Upper lobe of left lung (tissue), 6 donors: ENCODE results near the gene ENPP3. TPM values are rescaled to one million over a fixed set of nuclear protein-coding genes. Genes with fewer than 3 reads are reported as not detected.

Experiments
- ATAC-seq, 2 donors: fragments of 200-7000 bp; cut with Tn5 transposase; one replicate each; pipeline ENCODE4 v1.9.1; 2022; ENCODE audit warnings: mild to moderate bottlenecking in 2 of 2, moderate library complexity in 2 of 2; ENCODE audit not compliant: low FRiP score in 2 of 2
- DNase-seq, 2 donors: peaks; one replicate each; pipeline ENCODE4 v3.0.0-alpha.2; 2019 to 2020
- H3K27ac ChIP-seq, 4 donors: fragments of 200-600 bp; sonication (generic); one replicate each; pipeline ENCODE4 v1.5.1; 2016 to 2019
- H3K27me3 ChIP-seq, 4 donors: fragments of 200-600 bp; sonication (generic); one replicate each; pipeline ENCODE4 v1.5.1; 2017 to 2019
- H3K36me3 ChIP-seq, 4 donors: fragments of 200-600 bp; sonication (generic); one replicate each; pipeline ENCODE4 v1.5.1; 2016 to 2019
- H3K4me1 ChIP-seq, 4 donors: fragments of 200-600 bp; sonication (generic); one replicate each; pipeline ENCODE4 v1.5.1; 2018 to 2019
- H3K4me3 ChIP-seq, 4 donors: fragments of 200-600 bp; sonication (generic); one replicate each; pipeline ENCODE4 v1.5.1; 2017 to 2019; ENCODE audit warnings: mild to moderate bottlenecking in 2 of 4, moderate library complexity in 1 of 4
- H3K9me3 ChIP-seq, 4 donors: fragments of 200-600 bp; sonication (generic); one replicate each; pipeline ENCODE4 v1.5.1; 2018 to 2019
- EP300 ChIP-seq, 4 donors: sonication (generic); formaldehyde crosslinking; IDR thresholded peaks; one replicate each; pipeline ENCODE4 v1.5.1; 2017; ENCODE audit warnings: antibody characterized with exemption in 4 of 4, control low read depth in 2 of 4
- POLR2A ChIP-seq, 4 donors: fragments of 450-650 bp; IDR thresholded peaks; one replicate each; pipeline ENCODE4 v1.5.1; 2016 to 2017; ENCODE audit warnings: antibody characterized with exemption in 4 of 4, mild to moderate bottlenecking in 2 of 4
- POLR2AphosphoS5 ChIP-seq, 2 donors: sonication (generic); formaldehyde crosslinking; IDR thresholded peaks; one replicate each; pipeline ENCODE4 v1.5.1; 2017; ENCODE audit warnings: antibody characterized with exemption in 2 of 2
- WGBS, 2 donors: methylation state at CpG; one replicate each; pipeline ENCODE4 v1.1.5; 2017 to 2018; 5-methylcytosine and 5-hydroxymethylcytosine counted together
- total RNA-seq, 6 donors: library from RNA; depleted of rRNA in 4 of 6; stranded (reverse); fragments of >200 nt in 4 of 6; gene quantifications; one replicate each; pipeline versions ENCODE4 v1.1.0 to v1.2.1, GENCODE V29; 2016 to 2021
- TF ChIP-seq, protein P1 (sequence below), 6 experiments: fragments of 450-650 bp in 4 of 6; fragments of 200-600 bp in 2 of 6; sonication (generic) in 2 of 6; IDR thresholded peaks; one replicate each; pipeline ENCODE4 v1.5.1; 2016 to 2019; ENCODE audit warnings: antibody characterized with exemption in 6 of 6
- donor health status: DM: no; HTN: no; CAD: no; lungs with moderate emphysema.
- donor health status: DM: no; HTN: yes; CAD: no; lungs with severe emphysema.

ENPP3 gene
- total RNA-seq, 6 donors from 2014 or later = under 0.01 to 2.1 (median 0.39) TPM

DNA sequence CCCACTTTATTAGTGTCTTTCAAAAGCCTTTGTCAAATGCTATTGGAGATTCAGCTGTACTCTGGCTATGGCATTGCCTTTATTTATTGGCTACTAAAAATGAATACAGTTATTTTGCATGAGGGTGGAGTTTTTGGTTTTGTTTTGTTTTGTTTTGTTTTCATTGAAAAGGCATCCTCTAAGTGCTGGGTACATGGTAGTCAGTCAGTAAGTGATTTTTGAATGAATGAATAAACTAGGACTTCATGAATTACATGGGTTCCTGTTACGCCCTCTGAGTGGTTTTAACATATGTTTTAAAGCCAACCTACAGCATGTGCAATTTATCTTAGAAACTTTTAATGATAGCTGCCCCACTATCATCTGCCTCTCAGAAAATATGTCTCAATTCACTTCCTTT is 131.9 kb downstream of the ENPP3 start:
- DNase-seq = no peak
- H3K9me3 ChIP-seq = no peaks in the 10 kb centered on the region
- ATAC-seq = no peak
- no peak overlapping the region for H3K27ac ChIP-seq
- no peaks in the 10 kb centered on the region for H3K27me3 ChIP-seq
- TF ChIP-seq POLR2AphosphoS5 (IDR thresholded peaks at IDR 0.05) (no peak), POLR2A (IDR thresholded peaks at IDR 0.05) (no peak), EP300 (IDR thresholded peaks at IDR 0.05) (no peak)
- TF ChIP-seq, protein P1, sequence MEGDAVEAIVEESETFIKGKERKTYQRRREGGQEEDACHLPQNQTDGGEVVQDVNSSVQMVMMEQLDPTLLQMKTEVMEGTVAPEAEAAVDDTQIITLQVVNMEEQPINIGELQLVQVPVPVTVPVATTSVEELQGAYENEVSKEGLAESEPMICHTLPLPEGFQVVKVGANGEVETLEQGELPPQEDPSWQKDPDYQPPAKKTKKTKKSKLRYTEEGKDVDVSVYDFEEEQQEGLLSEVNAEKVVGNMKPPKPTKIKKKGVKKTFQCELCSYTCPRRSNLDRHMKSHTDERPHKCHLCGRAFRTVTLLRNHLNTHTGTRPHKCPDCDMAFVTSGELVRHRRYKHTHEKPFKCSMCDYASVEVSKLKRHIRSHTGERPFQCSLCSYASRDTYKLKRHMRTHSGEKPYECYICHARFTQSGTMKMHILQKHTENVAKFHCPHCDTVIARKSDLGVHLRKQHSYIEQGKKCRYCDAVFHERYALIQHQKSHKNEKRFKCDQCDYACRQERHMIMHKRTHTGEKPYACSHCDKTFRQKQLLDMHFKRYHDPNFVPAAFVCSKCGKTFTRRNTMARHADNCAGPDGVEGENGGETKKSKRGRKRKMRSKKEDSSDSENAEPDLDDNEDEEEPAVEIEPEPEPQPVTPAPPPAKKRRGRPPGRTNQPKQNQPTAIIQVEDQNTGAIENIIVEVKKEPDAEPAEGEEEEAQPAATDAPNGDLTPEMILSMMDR (IDR thresholded peaks at IDR 0.05) = no peak
- 88 to 94% methylated on average over 1 of the region's 1 CpG for WGBS, 2 donors
- H3K4me1 ChIP-seq = no peaks in the 10 kb centered on the region
- no peaks in the 10 kb centered on the region for H3K36me3 ChIP-seq
- H3K4me3 ChIP-seq = no peak overlapping the region

DNA sequence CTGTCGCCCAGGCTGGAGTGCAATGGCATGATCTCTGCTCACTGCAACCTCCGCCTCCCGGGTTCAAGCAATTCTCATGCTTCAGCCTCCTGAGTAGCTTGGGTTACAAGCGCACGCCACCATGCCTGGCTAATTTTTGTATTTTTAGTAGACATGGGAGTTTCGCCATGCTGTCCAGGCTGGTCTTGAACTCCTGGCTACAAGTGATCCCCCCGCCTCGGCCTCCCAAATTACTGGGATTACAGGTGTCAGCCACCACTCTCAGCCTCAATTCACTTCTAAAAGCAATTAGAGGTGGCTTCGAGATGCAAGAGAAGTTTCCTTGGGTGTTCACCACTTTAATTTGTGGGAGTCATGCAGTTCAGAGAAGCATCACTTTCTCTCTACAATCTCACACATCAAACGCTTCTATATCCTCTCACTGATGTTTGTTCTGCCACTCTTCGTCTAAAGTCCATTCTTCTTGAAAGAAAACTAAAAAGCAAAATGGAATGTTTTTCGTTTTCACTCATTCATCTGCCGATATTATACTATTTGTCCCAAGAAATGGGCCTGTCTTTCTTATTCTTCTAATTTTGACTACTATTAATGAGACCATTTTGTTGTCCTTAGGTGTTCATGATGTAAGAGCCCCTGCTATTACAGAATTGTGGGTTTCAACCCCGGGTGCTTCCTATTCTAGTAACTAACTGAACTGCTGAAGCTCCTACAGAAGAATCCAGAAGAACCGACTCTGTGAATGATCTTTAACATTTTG is 132.5 kb downstream of the ENPP3 start:
- ATAC-seq (no peak), DNase-seq (no peak)
- H3K27ac ChIP-seq = no peak overlapping the region
- WGBS, 2 donors = 85 to 92% methylated on average over 15 of the region's 15 CpGs
- no peak overlapping the region for H3K4me3 ChIP-seq
- no peaks in the 10 kb centered on the region for H3K27me3 ChIP-seq
- H3K36me3 ChIP-seq = no peaks in the 10 kb centered on the region
- TF ChIP-seq EP300 (IDR thresholded peaks at IDR 0.05) = no peak
- TF ChIP-seq POLR2A (IDR thresholded peaks at IDR 0.05) = no peak
- TF ChIP-seq, protein P1 (IDR thresholded peaks at IDR 0.05) = no peak
- TF ChIP-seq POLR2AphosphoS5 (IDR thresholded peaks at IDR 0.05) = no peak
- no peaks in the 10 kb centered on the region for H3K9me3 ChIP-seq
- H3K4me1 ChIP-seq = no peaks in the 10 kb centered on the region

DNA sequence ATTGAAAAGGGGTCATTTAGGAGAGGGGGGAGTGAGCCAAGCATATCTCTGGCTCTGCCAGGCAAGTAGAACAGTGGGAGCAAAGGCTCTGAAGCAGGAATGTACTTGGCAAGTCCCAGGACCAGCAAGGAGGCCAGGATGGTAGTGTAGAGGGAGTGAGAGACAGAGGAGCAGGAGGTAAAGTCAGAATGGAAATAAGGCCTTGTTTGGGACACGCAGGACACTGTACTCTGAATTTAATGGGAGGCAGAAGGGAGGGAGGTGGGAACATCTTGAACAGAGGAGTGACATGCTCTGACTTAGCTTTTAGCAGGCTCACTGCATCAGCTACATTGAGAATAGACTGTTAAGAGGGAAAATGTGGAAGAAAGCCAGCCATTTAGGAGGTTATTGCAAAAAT is 133.7 kb downstream of the ENPP3 start:
- DNase-seq (no peak), ATAC-seq (no peak)
- no peaks in the 10 kb centered on the region for H3K27me3 ChIP-seq
- no peaks in the 10 kb centered on the region for H3K4me1 ChIP-seq
- H3K9me3 ChIP-seq = no peaks in the 10 kb centered on the region
- H3K27ac ChIP-seq = no peak overlapping the region
- H3K4me3 ChIP-seq = no peak overlapping the region
- H3K36me3 ChIP-seq = no peaks in the 10 kb centered on the region
- 88 to 93% methylated on average over 1 of the region's 1 CpG for WGBS, 2 donors
- TF ChIP-seq POLR2A (IDR thresholded peaks at IDR 0.05) (no peak), EP300 (IDR thresholded peaks at IDR 0.05) (no peak), POLR2AphosphoS5 (IDR thresholded peaks at IDR 0.05) (no peak)
- TF ChIP-seq, protein P1 (IDR thresholded peaks at IDR 0.05) = no peak

DNA sequence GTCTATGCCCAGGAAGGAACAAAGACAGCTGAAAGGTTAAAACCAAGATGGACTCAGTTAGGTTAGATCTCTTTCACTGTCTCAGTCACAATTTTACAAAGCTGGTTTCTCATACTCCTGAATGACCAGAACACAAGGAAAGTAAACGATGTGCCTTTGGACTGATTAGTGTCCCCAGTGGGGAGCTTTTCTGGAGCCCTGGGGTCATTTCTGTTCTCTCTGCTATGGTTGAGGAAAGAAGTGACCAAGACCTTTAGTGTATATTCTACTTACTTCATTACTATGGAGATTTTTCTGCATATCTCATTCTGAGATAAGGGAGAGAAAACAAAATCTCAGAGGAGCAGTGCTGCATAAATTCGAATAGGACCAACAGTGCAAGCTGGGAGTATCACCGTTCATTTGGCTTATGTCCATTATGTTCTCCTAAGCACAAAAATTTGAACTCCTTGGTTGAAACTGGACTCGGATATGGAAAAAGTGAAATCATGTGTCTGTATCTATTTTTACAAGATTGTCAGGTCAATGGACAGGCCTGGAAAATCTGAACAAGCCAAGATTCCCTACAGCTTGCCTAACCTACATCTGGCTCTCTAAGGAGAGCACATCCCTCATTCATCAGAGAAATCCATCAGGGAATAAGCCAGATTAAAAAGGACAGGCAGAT is 136.3 kb downstream of the ENPP3 start:
- H3K9me3 ChIP-seq = no peaks in the 10 kb centered on the region
- TF ChIP-seq, protein P1 (IDR thresholded peaks at IDR 0.05) = no peak
- TF ChIP-seq POLR2A (IDR thresholded peaks at IDR 0.05) = no peak
- TF ChIP-seq POLR2AphosphoS5 (IDR thresholded peaks at IDR 0.05) = no peak
- TF ChIP-seq EP300 (IDR thresholded peaks at IDR 0.05) = no peak
- no peaks in the 10 kb centered on the region for H3K36me3 ChIP-seq
- 69 to 88% methylated on average over 4 of the region's 4 CpGs for WGBS, 2 donors
- H3K4me3 ChIP-seq = no peak overlapping the region
- ATAC-seq (peak in 1 of 2 donors; percentile 69), DNase-seq (no peak)
- H3K4me1 ChIP-seq = no peaks in the 10 kb centered on the region
- no peak overlapping the region for H3K27ac ChIP-seq
- no peaks in the 10 kb centered on the region for H3K27me3 ChIP-seq
